ENCODE results near the gene LRRC4C.

- TF ChIP-seq CTCF (IDR thresholded peaks at IDR 0.05) (peak in 1 of 4 experiments; percentile 28), POLR2A (IDR thresholded peaks at IDR 0.05) (no peak)
Measured at GRCh38 chr11:41431784-41432183, 27.7 kb downstream of the LRRC4C start.

Data from gastroesophageal sphincter (tissue), 3 donors.